ENCODE results near the gene INTS11. TPM values are rescaled to one million over a fixed set of nuclear protein-coding genes. Genes with fewer than 3 reads are reported as not detected.

The INTS11 gene
- total RNA-seq, 1 experiment from 2014 or later, result 254 TPM

GRCh38 chr1:1313500-1314236, 10.8 kb downstream of the INTS11 start:
- intact Hi-C loops (cut with micrococcal nuclease), result no loop called here
- Histone ChIP-seq H3F3A (ENCODE audit: low read length, unreplicated experiment) (peaks cover 3% of the 10 kb centered on the region), H3K36me3 (ENCODE audit: low read depth, low read length) (peaks cover 38% of the 10 kb centered on the region), H2AFZ (ENCODE audit: low read length) (no peak overlapping the region), H3K79me2 (ENCODE audit: low read length) (peaks cover 60% of the 10 kb centered on the region), H3K27me3 (ENCODE audit: low read length) (no peaks in the 10 kb centered on the region), H3K4me3 (ENCODE audit: low read length) (no peak overlapping the region), H3K9me3 (ENCODE audit: low read length) (no peaks in the 10 kb centered on the region), H4K20me1 (ENCODE audit: low read length) (peaks cover 7% of the 10 kb centered on the region; the same call in 1 of the 2 replicates), H3K9me2 (replicated peaks; ENCODE audit: low read length) (no peaks in the 10 kb centered on the region), H3K9ac (ENCODE audit: low read length) (no peak overlapping the region), H3K4me1 (ENCODE audit: insufficient read depth, low read length) (peaks cover 25% of the 10 kb centered on the region), H3K27ac (ENCODE audit: low read length) (no peak overlapping the region), H3K4me2 (ENCODE audit: low read length) (no peak overlapping the region)
- no peak for DNase-seq
- TF ChIP-seq EZH2 (IDR thresholded peaks at IDR 0.05; ENCODE audit: low read length, unreplicated experiment) (no peak), CTCF (conservative IDR thresholded peaks at IDR 0.05; ENCODE audit: low read depth, low read length) (no peak), EZH2phosphoT487 (IDR thresholded peaks at IDR 0.05; ENCODE audit: borderline replicate concordance, low read length) (no peak)
- BruUV-seq (replicated peaks), result no TSS peak
- CTCF ChIA-PET, result no interaction called here
- POLR2A ChIA-PET (ENCODE audit: unreplicated experiment), result no interaction called here
- no peak for ATAC-seq

GRCh38 chr1:1312450-1313314, 11.8 kb downstream of the INTS11 start:
- Histone ChIP-seq H3K36me3 (ENCODE audit: low read depth, low read length) (peaks cover 37% of the 10 kb centered on the region), H3K4me1 (ENCODE audit: insufficient read depth, low read length) (peaks cover 17% of the 10 kb centered on the region), H3K27ac (ENCODE audit: low read length) (no peak overlapping the region), H4K20me1 (ENCODE audit: low read length) (peaks cover 7% of the 10 kb centered on the region; the same call in 1 of the 2 replicates), H3F3A (ENCODE audit: low read length, unreplicated experiment) (no peaks in the 10 kb centered on the region), H3K79me2 (ENCODE audit: low read length) (peaks cover 60% of the 10 kb centered on the region), H3K9ac (ENCODE audit: low read length) (no peak overlapping the region), H3K9me3 (ENCODE audit: low read length) (no peaks in the 10 kb centered on the region), H2AFZ (ENCODE audit: low read length) (no peak overlapping the region), H3K4me2 (ENCODE audit: low read length) (no peak overlapping the region), H3K9me2 (replicated peaks; ENCODE audit: low read length) (no peaks in the 10 kb centered on the region), H3K27me3 (ENCODE audit: low read length) (no peaks in the 10 kb centered on the region), H3K4me3 (ENCODE audit: low read length) (no peak overlapping the region)
- intact Hi-C loops (cut with micrococcal nuclease), result no loop called here
- ATAC-seq (no peak), DNase-seq (no peak)
- CTCF ChIA-PET, result no interaction called here
- no TSS peak for BruUV-seq (replicated peaks)
- POLR2A ChIA-PET (ENCODE audit: unreplicated experiment), result no interaction called here
- no peak for TF ChIP-seq EZH2 (IDR thresholded peaks at IDR 0.05; ENCODE audit: low read length, unreplicated experiment)

GRCh38 chr1:1311107-1312104, 13.1 kb downstream of the INTS11 start:
- ATAC-seq (no peak), DNase-seq (no peak)
- H3K36me3 ChIP-seq (ENCODE audit: low read depth, low read length), result peaks cover 32% of the 10 kb centered on the region
- H3K79me2 ChIP-seq (ENCODE audit: low read length), result peaks cover 58% of the 10 kb centered on the region
- H3K4me3 ChIP-seq (ENCODE audit: low read length), result no peak overlapping the region
- no peak overlapping the region for H3K4me2 ChIP-seq (ENCODE audit: low read length)
- no peaks in the 10 kb centered on the region for H3K9me3 ChIP-seq (ENCODE audit: low read length)
- no peaks in the 10 kb centered on the region for H3F3A ChIP-seq (ENCODE audit: low read length, unreplicated experiment)
- H3K4me1 ChIP-seq (ENCODE audit: insufficient read depth, low read length), result peaks cover 17% of the 10 kb centered on the region
- no peak overlapping the region for H3K9ac ChIP-seq (ENCODE audit: low read length)
- ChIA-PET CTCF (no interaction called here), POLR2A (ENCODE audit: unreplicated experiment) (no interaction called here)
- TF ChIP-seq EZH2phosphoT487 (IDR thresholded peaks at IDR 0.05; ENCODE audit: borderline replicate concordance, low read length), result no peak
- no peak for TF ChIP-seq CTCF (conservative IDR thresholded peaks at IDR 0.05; ENCODE audit: low read depth, low read length)
- no peak for TF ChIP-seq EZH2 (IDR thresholded peaks at IDR 0.05; ENCODE audit: low read length, unreplicated experiment)
- no TSS peak for BruUV-seq (replicated peaks)
- no peak overlapping the region for H3K27ac ChIP-seq (ENCODE audit: low read length)
- intact Hi-C loops (cut with micrococcal nuclease), result no loop called here
- H4K20me1 ChIP-seq (ENCODE audit: low read length), result peaks cover 7% of the 10 kb centered on the region; the same call in 1 of the 2 replicates
- H2AFZ ChIP-seq (ENCODE audit: low read length), result no peak overlapping the region
- no peaks in the 10 kb centered on the region for H3K27me3 ChIP-seq (ENCODE audit: low read length)
- no peaks in the 10 kb centered on the region for H3K9me2 ChIP-seq (replicated peaks; ENCODE audit: low read length)

Measured in PC-3 (cell line).